Right lobe of liver (tissue), 6 donors: ENCODE data around the gene FLRT2. TPM values are rescaled to one million over a fixed set of nuclear protein-coding genes. Genes with fewer than 3 reads are reported as not detected.

Source experiments
- ATAC-seq, 4 donors: fragments of 200-7000 bp; cut with Tn5 transposase; one replicate each; pipeline ENCODE4 v1.9.1; 2020; ENCODE audit warnings: mild to moderate bottlenecking in 4 of 4, moderate library complexity in 4 of 4
- DNase-seq, 3 donors: peaks; one replicate each; pipeline ENCODE4 v3.0.0-alpha.2; 2020
- H3K27ac ChIP-seq, 3 donors: fragments of 200-600 bp; one replicate each; pipeline ENCODE4 v1.8.0; 2022
- H3K27me3 ChIP-seq, 2 donors: fragments of 200-600 bp; one replicate each; pipeline ENCODE4 v1.8.0; 2022
- H3K36me3 ChIP-seq, 4 donors: fragments of 200-600 bp; sonication (generic) in 1 of 4; one replicate each; pipeline versions ENCODE4 v1.5.1 to v1.8.0; 2017 to 2022; ENCODE audit warnings: control low read depth in 1 of 4
- H3K4me1 ChIP-seq, 4 donors: fragments of 200-600 bp; sonication (generic) in 1 of 4; one replicate each; pipeline versions ENCODE4 v1.5.1 to v1.8.0; 2017 to 2022; ENCODE audit warnings: control low read depth in 1 of 4
- H3K4me3 ChIP-seq, 3 donors: fragments of 200-600 bp; one replicate each; pipeline ENCODE4 v1.8.0; 2022
- H3K9me3 ChIP-seq, 4 donors: fragments of 200-600 bp; sonication (generic) in 1 of 4; one replicate each; pipeline versions ENCODE4 v1.5.1 to v1.8.0; 2017 to 2022; ENCODE audit warnings: control low read depth in 1 of 4
- CTCF ChIP-seq, 4 donors: fragments of 200-600 bp in 3 of 4; fragments of 450-650 bp in 1 of 4; IDR thresholded peaks; one replicate each; pipeline versions ENCODE4 v1.5.1 to v1.8.0; 2016 to 2022; ENCODE audit warnings: antibody characterized with exemption in 4 of 4, mild to moderate bottlenecking in 2 of 4
- POLR2A ChIP-seq: fragments of 450-650 bp; IDR thresholded peaks from one replicate; pipeline ENCODE4 v1.6.1; 2017; ENCODE audit warnings: antibody characterized with exemption, mild to moderate bottlenecking
- WGBS: methylation state at CpG from one replicate; pipeline ENCODE4 v1.1.6; 2018; ENCODE audit warnings: low coverage, low lambda C conversion rate; ENCODE audit not compliant: insufficient coverage; ENCODE audit errors: missing lambda C conversion rate; 5-methylcytosine and 5-hydroxymethylcytosine counted together
- intact Hi-C, 2 donors: fragments of 100-400 bp; cut with DNase I; formaldehyde crosslinking; loops; one replicate each; pipeline versions ENCODE4 v1.11.2 to v1.14.1; 2022
- total RNA-seq, 6 experiments: library from RNA; depleted of rRNA in 2 of 6; stranded (reverse); fragments of >200 nt in 2 of 6; fragmentation: NEBNext Ultra II Directional in 3 of 6; extraction: Animal tissue kit (Norgen Biotek cat#: 25700) in 3 of 6; gene quantifications; one replicate each; pipeline versions ENCODE4 v1.1.0 to v1.2.4, GENCODE V29; 2016 to 2023
- donor health status: DM: no; HTN: yes; CAD: no.
- donor health status: DM: no; HTN: no; CAD: no.
- donor health status: DM: no; HTN: no; CAD: no.
- donor health status: DM: no; HTN: yes; CAD: no.
- donor health status: DM: no; HTN: yes; CAD: no.

The FLRT2 gene
- total RNA-seq, 6 experiments from 2014 or later, result 0.12 to 4.1 (median 2.0) TPM

GRCh38 chr14:85660243-85660922, 130.4 kb downstream of the FLRT2 start:
- Histone ChIP-seq H3K27me3 (no peaks in the 10 kb centered on the region), H3K9me3 (no peaks in the 10 kb centered on the region), H3K27ac (no peak overlapping the region), H3K36me3 (no peaks in the 10 kb centered on the region), H3K4me1 (no peaks in the 10 kb centered on the region), H3K4me3 (no peak overlapping the region)
- no peak for DNase-seq
- ATAC-seq, result no peak
- intact Hi-C loops, result no loop called here
- TF ChIP-seq CTCF (IDR thresholded peaks at IDR 0.05), result no peak
- no peak for TF ChIP-seq POLR2A
- 43% methylated on average over 2 of the region's 2 CpGs for WGBS

GRCh38 chr14:85662096-85662495, 132.2 kb downstream of the FLRT2 start:
- H3K4me3 ChIP-seq, result no peak overlapping the region
- H3K27me3 ChIP-seq, result no peaks in the 10 kb centered on the region
- TF ChIP-seq POLR2A, result no peak
- TF ChIP-seq CTCF (IDR thresholded peaks at IDR 0.05), result no peak
- no peak overlapping the region for H3K27ac ChIP-seq
- no peaks in the 10 kb centered on the region for H3K36me3 ChIP-seq
- no peaks in the 10 kb centered on the region for H3K9me3 ChIP-seq
- WGBS, result 43% methylated on average over 9 of the region's 9 CpGs
- DNase-seq, result no peak
- no peaks in the 10 kb centered on the region for H3K4me1 ChIP-seq
- ATAC-seq, result no peak
- intact Hi-C loops, result no loop called here

GRCh38 chr14:85663256-85663655, 133.3 kb downstream of the FLRT2 start:
- Histone ChIP-seq H3K4me3 (no peak overlapping the region), H3K27ac (no peak overlapping the region), H3K27me3 (no peaks in the 10 kb centered on the region), H3K4me1 (no peaks in the 10 kb centered on the region), H3K9me3 (no peaks in the 10 kb centered on the region), H3K36me3 (no peaks in the 10 kb centered on the region)
- intact Hi-C loops, result no loop called here
- DNase-seq, result no peak
- WGBS, result 33% methylated on average over 2 of the region's 2 CpGs
- TF ChIP-seq POLR2A, result no peak
- TF ChIP-seq CTCF (IDR thresholded peaks at IDR 0.05), result no peak
- ATAC-seq, result no peak

- TF ChIP-seq POLR2A (no peak), CTCF (IDR thresholded peaks at IDR 0.05) (no peak)
- H3K4me3 ChIP-seq, result no peak overlapping the region
- H3K4me1 ChIP-seq, result no peaks in the 10 kb centered on the region
- intact Hi-C loops, result no loop called here
- no peak overlapping the region for H3K27ac ChIP-seq
- H3K9me3 ChIP-seq, result no peaks in the 10 kb centered on the region
- DNase-seq (no peak), ATAC-seq (no peak)
- no peaks in the 10 kb centered on the region for H3K36me3 ChIP-seq
- no peaks in the 10 kb centered on the region for H3K27me3 ChIP-seq
Observed at GRCh38 chr14:85663667-85664066, 133.7 kb downstream of the FLRT2 start.

- Histone ChIP-seq H3K9me3 (no peaks in the 10 kb centered on the region), H3K4me3 (no peak overlapping the region), H3K27ac (no peak overlapping the region), H3K36me3 (no peaks in the 10 kb centered on the region), H3K27me3 (no peaks in the 10 kb centered on the region), H3K4me1 (no peaks in the 10 kb centered on the region)
- WGBS, result 53% methylated on average over 5 of the region's 6 CpGs
- DNase-seq (no peak), ATAC-seq (no peak)
- intact Hi-C loops, result no loop called here
- TF ChIP-seq CTCF (IDR thresholded peaks at IDR 0.05) (no peak), POLR2A (no peak)
Observed at GRCh38 chr14:85675957-85676356, 146.0 kb downstream of the FLRT2 start.
